DND-41 (cell line): ENCODE measurements around the gene EXT2.

Experiments used
- ATAC-seq: fragments of 200-7000 bp; cut with Tn5 transposase; 3 replicates; pipeline ENCODE4 v1.9.1; 2021; ENCODE audit warnings: low read depth; ENCODE audit not compliant: insufficient read depth
- DNase-seq: peaks from one replicate; pipeline ENCODE4 v3.0.0-alpha.2; 2020
- H2AFZ ChIP-seq: 2 replicates; pipeline ENCODE4 v1.6.0; 2012; ENCODE audit warnings: low read depth, low read length
- H3K27ac ChIP-seq: 2 replicates; pipeline ENCODE4 v1.5.1; 2012; ENCODE audit warnings: low read length, inconsistent platforms
- H3K27me3 ChIP-seq: fragments of 200-600 bp; sonication (generic); 2 replicates; pipeline ENCODE4 v1.6.0; 2012; ENCODE audit warnings: low read length, mild to moderate bottlenecking, inconsistent platforms; ENCODE audit not compliant: insufficient read depth, poor library complexity
- H3K36me3 ChIP-seq: 2 replicates; pipeline ENCODE4 v1.5.1; 2012; ENCODE audit warnings: low read length, inconsistent platforms; ENCODE audit not compliant: insufficient read depth
- H3K4me1 ChIP-seq: 2 replicates; pipeline ENCODE4 v1.5.1; 2012; ENCODE audit warnings: mild to moderate bottlenecking, low read length; ENCODE audit not compliant: insufficient read depth
- H3K4me2 ChIP-seq: 2 replicates; pipeline ENCODE4 v1.6.0; 2012; ENCODE audit warnings: mild to moderate bottlenecking, moderate library complexity, low read length, inconsistent platforms; ENCODE audit not compliant: insufficient read depth
- H3K4me3 ChIP-seq, 2 experiments: fragments of 200-600 bp in 1 of 2; shearing (Covaris generic) in 1 of 2; 2 replicates each; pipeline ENCODE4 v1.5.1; 2012 to 2016; ENCODE audit warnings: inconsistent platforms in 2 of 2, low read length in 2 of 2, mild to moderate bottlenecking in 2 of 2, low read depth in 1 of 2, moderate library complexity in 1 of 2
- H3K79me2 ChIP-seq: 2 replicates; pipeline ENCODE4 v1.6.0; 2012; ENCODE audit warnings: low read length, inconsistent platforms; ENCODE audit not compliant: insufficient read depth
- H3K9ac ChIP-seq: 2 replicates; pipeline ENCODE4 v1.6.0; 2012; ENCODE audit warnings: low read depth, mild to moderate bottlenecking, inconsistent platforms, low read length, moderate library complexity
- H3K9me3 ChIP-seq: 2 replicates; pipeline ENCODE4 v1.5.1; 2012; ENCODE audit warnings: low read length, moderate library complexity, mild to moderate bottlenecking, inconsistent platforms; ENCODE audit not compliant: insufficient read depth, severe bottlenecking
- H4K20me1 ChIP-seq: 2 replicates; pipeline ENCODE4 v1.6.0; 2012; ENCODE audit warnings: low read length; ENCODE audit not compliant: insufficient read depth
- CTCF ChIP-seq: IDR thresholded peaks from 2 replicates; pipeline ENCODE4 v1.5.1; 2012; ENCODE audit warnings: borderline replicate concordance, low read length, moderate library complexity, mild to moderate bottlenecking; ENCODE audit not compliant: poor library complexity, severe bottlenecking; ENCODE audit errors: extremely low read depth
- EZH2 ChIP-seq: IDR thresholded peaks from 3 replicates; pipeline ENCODE4 v1.6.1; 2012; ENCODE audit warnings: borderline replicate concordance, low read depth, mild to moderate bottlenecking, moderate library complexity, low read length, inconsistent platforms; ENCODE audit not compliant: severe bottlenecking

EXT2 gene

GRCh38 chr11:44207292-44207691 is 111.8 kb downstream of the EXT2 start:
- Histone ChIP-seq H3K4me3 (no peak overlapping the region), H2AFZ (no peak overlapping the region), H3K4me2 (no peak overlapping the region), H3K27ac (no peak overlapping the region), H3K4me1 (no peaks in the 10 kb centered on the region), H3K9ac (no peak overlapping the region), H3K27me3 (no peaks in the 10 kb centered on the region), H3K36me3 (peaks cover 32% of the 10 kb centered on the region; the same call in 1 of the 2 replicates), H3K9me3 (no peaks in the 10 kb centered on the region), H3K79me2 (no peaks in the 10 kb centered on the region), H4K20me1 (no peaks in the 10 kb centered on the region; the same call in 1 of the 2 replicates)
- TF ChIP-seq CTCF (no peak), EZH2 (no peak)
- ATAC-seq (no peak), DNase-seq (no peak)

- TF ChIP-seq EZH2 (no peak), CTCF (no peak)
- Histone ChIP-seq H2AFZ (no peak overlapping the region), H3K4me1 (no peaks in the 10 kb centered on the region), H3K27me3 (no peaks in the 10 kb centered on the region), H3K9ac (no peak overlapping the region), H3K9me3 (peaks cover 3% of the 10 kb centered on the region), H3K79me2 (no peaks in the 10 kb centered on the region), H3K4me3 (no peak overlapping the region), H4K20me1 (no peaks in the 10 kb centered on the region; the same call in 1 of the 2 replicates), H3K4me2 (no peak overlapping the region), H3K27ac (no peak overlapping the region), H3K36me3 (peaks cover 26% of the 10 kb centered on the region; the same call in 1 of the 2 replicates)
- ATAC-seq (no peak), DNase-seq (no peak)
Observed at GRCh38 chr11:44208976-44209603, 113.6 kb downstream of the EXT2 start.

GRCh38 chr11:44212128-44212527 is 116.7 kb downstream of the EXT2 start:
- TF ChIP-seq EZH2 (no peak), CTCF (no peak)
- Histone ChIP-seq H3K4me1 (no peaks in the 10 kb centered on the region), H3K36me3 (peaks cover 21% of the 10 kb centered on the region; the same call in 1 of the 2 replicates), H3K27ac (no peak overlapping the region), H3K9ac (no peak overlapping the region), H3K9me3 (peaks cover 3% of the 10 kb centered on the region), H3K79me2 (no peaks in the 10 kb centered on the region), H3K4me3 (no peak overlapping the region), H3K27me3 (no peaks in the 10 kb centered on the region), H4K20me1 (no peaks in the 10 kb centered on the region), H3K4me2 (no peak overlapping the region), H2AFZ (no peak overlapping the region)
- DNase-seq, result no peak
- no peak for ATAC-seq
